Measurements from ENCODE around the gene REPS1. TPM values are rescaled to one million over a fixed set of nuclear protein-coding genes. Genes with fewer than 3 reads are reported as not detected.

REPS1 gene
- total RNA-seq, 1 donor = 34.9 TPM

DNA sequence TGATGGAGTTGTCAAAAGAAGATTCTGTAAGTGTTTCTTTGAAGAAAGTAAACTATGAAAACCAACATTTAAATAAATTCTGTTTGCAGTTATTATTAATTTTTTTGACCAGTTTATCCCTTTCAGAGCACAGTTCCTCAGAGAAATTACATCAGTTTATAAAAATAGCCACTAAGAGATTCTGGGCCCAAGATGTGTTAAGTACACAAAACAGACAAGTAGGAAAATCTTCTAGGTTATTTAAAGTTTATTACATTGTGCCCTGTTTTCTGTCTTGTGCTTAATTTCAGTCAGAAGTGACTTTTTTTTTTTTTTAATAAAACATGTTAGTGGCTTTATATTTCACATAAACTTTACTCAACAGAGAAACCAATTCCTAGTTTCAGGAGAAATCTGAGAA, 119.9 kb downstream of the REPS1 start:
- H3K4me3 ChIP-seq (ENCODE audit: low read depth, low read length) = no peak overlapping the region
- TF ChIP-seq, protein P1, sequence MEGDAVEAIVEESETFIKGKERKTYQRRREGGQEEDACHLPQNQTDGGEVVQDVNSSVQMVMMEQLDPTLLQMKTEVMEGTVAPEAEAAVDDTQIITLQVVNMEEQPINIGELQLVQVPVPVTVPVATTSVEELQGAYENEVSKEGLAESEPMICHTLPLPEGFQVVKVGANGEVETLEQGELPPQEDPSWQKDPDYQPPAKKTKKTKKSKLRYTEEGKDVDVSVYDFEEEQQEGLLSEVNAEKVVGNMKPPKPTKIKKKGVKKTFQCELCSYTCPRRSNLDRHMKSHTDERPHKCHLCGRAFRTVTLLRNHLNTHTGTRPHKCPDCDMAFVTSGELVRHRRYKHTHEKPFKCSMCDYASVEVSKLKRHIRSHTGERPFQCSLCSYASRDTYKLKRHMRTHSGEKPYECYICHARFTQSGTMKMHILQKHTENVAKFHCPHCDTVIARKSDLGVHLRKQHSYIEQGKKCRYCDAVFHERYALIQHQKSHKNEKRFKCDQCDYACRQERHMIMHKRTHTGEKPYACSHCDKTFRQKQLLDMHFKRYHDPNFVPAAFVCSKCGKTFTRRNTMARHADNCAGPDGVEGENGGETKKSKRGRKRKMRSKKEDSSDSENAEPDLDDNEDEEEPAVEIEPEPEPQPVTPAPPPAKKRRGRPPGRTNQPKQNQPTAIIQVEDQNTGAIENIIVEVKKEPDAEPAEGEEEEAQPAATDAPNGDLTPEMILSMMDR (IDR thresholded peaks at IDR 0.05; ENCODE audit: insufficient read depth, low read length) = no peak
- no peak for DNase-seq (ENCODE audit: low read depth)

GRCh38 chr6:138865480-138866109, 122.5 kb downstream of the REPS1 start:
- DNase-seq (ENCODE audit: low read depth) = no peak
- no peak overlapping the region for H3K4me3 ChIP-seq (ENCODE audit: low read depth, low read length)
- TF ChIP-seq, protein P1 (IDR thresholded peaks at IDR 0.05; ENCODE audit: insufficient read depth, low read length) = no peak

DNA sequence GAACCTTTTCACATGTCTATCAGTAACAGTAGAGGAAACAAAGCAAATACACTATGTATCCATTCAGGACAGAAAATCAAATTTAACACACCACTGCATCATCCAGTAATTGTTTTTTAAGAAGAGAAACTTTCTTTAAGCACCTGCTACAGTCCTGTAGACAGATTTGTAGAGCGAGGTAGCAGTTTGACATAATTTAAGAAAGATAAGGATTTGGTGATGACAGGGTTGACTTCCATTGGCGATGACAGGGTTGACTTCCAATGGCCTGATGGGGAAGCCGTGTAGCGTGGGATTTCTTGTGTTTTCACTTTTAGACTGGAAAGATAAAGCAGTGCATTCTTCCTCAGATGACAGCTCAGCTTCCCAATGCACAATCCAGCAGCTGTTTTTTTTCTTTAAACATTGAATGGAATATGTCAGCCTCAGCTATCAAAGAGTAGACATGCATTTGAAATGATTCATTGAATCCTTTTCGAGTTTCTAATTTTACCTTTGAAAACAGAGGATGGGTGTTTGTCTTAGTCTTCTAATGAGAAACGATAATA, 123.6 kb downstream of the REPS1 start:
- DNase-seq (ENCODE audit: low read depth) = no peak
- H3K4me3 ChIP-seq (ENCODE audit: low read depth, low read length) = no peak overlapping the region
- TF ChIP-seq, protein P1 (IDR thresholded peaks at IDR 0.05; ENCODE audit: insufficient read depth, low read length) = no peak

- no peak for DNase-seq (ENCODE audit: low read depth)
- no peak overlapping the region for H3K4me3 ChIP-seq (ENCODE audit: low read depth, low read length)
- TF ChIP-seq, protein P1 (IDR thresholded peaks at IDR 0.05; ENCODE audit: insufficient read depth, low read length) = no peak
Observed at GRCh38 chr6:138863321-138863720, 124.7 kb downstream of the REPS1 start.

GRCh38 chr6:138862456-138862855, 125.6 kb downstream of the REPS1 start:
- TF ChIP-seq, protein P1 (IDR thresholded peaks at IDR 0.05; ENCODE audit: insufficient read depth, low read length) = no peak
- H3K4me3 ChIP-seq (ENCODE audit: low read depth, low read length) = no peak overlapping the region
- DNase-seq (ENCODE audit: low read depth) = no peak

GRCh38 chr6:138857775-138858174, 130.3 kb downstream of the REPS1 start:
- no peak overlapping the region for H3K4me3 ChIP-seq (ENCODE audit: low read depth, low read length)
- TF ChIP-seq, protein P1 (IDR thresholded peaks at IDR 0.05; ENCODE audit: insufficient read depth, low read length) = no peak
- no peak for DNase-seq (ENCODE audit: low read depth)

GRCh38 chr6:138856654-138857053, 131.4 kb downstream of the REPS1 start:
- no peak overlapping the region for H3K4me3 ChIP-seq (ENCODE audit: low read depth, low read length)
- TF ChIP-seq, protein P1 (IDR thresholded peaks at IDR 0.05; ENCODE audit: insufficient read depth, low read length) = no peak
- DNase-seq (ENCODE audit: low read depth) = no peak

All from fibroblast of the aortic adventitia (primary cell).